ENCODE measurements around the gene ASIC1. TPM values are rescaled to one million over a fixed set of nuclear protein-coding genes. Genes with fewer than 3 reads are reported as not detected.
A peak's percentile ranks its signal among the peaks of the same experiment; 100 is the strongest.

Gene ASIC1
- polyA plus RNA-seq, 1 donor = 9.5 TPM

DNA sequence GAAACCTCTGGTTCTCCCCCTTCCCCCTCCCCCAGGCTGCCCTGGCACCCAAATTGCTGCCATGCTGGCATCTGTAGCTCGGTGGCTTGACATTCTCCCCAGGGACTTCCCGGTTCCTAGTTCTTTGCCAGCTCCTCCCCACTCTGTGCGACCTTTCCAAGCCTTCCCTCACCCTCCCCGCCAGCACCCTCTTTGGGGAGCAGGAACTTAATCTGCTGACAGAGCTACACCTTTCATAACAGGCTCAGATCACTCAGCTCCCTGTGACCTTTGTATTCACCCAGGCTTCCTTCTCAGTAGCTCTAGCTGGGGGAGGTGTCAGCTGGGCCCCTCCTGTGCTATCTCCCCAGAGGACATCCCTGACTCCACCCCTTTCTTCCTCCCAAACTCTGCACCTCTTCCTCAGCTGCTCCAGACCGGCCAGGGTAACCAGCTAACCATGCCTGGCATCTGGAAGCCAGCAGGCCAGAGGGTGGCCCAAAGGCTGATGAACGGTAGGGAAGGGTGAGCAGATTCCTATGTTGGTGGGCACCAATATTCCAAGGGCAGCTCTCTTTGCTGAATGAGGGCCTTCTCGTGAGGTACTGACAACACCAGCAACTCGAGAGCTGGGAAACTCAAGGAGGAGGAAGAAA is 52.8 kb downstream of the ASIC1 start:
- DNase-seq = no peak

DNA sequence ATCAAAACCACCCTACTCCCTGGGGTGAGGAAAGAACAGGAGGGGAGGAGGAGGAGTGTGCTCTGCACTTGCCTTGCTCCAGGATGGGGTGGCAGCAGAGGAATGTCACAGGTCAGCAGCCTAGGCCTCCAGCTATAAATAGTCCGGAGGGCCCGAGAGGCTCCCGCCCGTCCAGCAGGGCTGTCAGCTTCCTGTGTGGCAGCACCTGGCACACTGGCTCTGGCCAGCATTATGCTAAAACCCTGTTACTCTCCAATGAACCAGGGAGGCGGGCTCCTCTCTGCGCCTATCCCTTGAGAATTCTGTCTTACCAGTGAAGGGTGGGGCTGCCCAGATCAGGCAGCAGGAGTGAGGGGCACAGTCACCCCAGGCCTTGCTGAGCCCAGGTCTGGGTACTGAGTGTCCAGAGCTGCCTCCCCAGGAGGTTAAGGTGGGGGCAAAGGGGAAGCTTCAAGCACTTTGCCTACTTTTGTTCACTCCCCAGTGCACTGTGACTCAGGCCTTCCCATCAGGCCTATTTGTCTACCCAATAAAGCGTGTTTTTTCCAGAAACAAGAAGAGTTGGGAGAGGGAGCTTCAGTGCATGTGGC is 53.5 kb downstream of the ASIC1 start:
- peak; percentile 35 for DNase-seq

DNA sequence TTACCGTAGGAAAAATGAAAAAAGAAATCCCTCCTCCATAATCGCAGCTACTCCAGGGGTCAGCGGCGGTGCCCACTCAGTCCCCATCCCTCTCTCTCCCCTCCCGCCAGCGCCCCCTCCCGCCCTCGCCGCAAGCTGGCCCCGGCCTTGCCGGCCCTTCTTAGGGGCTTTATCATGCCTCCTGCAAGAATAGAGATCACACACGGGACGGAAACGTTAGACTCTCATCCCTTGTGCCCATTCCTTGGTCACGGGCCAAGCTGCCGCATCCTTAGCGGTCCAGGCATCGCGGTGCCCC is 53.9 kb downstream of the ASIC1 start:
- no peak for DNase-seq

DNA sequence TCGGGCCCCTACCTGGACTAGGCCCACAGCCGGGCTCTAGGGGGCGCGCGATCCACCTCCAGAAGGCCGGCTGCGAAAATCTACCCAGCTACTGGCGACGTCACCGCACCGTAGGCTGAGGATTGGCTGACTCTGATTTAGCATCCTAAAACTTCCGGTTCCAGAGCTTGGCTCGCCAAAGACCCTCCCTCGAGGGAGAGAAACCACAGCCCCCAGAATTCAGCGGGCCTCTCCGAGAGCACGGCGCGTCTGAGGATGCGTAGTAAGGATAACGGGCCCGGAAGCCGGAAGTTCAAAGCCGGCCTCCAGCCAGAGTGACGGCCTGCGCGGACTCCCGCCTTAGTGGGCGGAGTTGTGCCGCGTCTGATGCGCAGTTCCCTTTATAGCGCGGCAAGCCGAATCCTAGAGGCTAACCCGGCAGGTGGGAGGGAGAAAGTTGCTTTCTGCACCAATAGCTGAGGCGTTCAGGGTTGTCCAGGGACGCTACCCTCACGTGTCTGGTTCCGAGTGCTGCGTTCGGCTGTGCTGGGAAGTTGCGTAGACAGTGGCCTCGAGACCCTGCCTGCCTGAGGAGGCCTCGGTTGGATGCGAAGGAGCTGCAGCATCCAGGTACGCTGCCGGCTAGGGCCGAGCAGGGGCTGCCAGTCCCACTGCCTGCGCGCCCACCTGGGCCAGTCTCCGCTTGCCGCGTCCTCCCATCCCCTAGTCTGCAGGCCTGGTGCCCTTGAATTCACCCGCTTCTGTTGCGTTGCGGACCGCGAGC is 54.5 kb downstream of the ASIC1 start, which contains the start of gene COX14:
Gene COX14, plus strand, starts transcription at position 544 of the 763 bp plus-strand sequence. CDS start 7,808 bp downstream, outside the sequence.
- DNase-seq = peak; percentile 100

DNA sequence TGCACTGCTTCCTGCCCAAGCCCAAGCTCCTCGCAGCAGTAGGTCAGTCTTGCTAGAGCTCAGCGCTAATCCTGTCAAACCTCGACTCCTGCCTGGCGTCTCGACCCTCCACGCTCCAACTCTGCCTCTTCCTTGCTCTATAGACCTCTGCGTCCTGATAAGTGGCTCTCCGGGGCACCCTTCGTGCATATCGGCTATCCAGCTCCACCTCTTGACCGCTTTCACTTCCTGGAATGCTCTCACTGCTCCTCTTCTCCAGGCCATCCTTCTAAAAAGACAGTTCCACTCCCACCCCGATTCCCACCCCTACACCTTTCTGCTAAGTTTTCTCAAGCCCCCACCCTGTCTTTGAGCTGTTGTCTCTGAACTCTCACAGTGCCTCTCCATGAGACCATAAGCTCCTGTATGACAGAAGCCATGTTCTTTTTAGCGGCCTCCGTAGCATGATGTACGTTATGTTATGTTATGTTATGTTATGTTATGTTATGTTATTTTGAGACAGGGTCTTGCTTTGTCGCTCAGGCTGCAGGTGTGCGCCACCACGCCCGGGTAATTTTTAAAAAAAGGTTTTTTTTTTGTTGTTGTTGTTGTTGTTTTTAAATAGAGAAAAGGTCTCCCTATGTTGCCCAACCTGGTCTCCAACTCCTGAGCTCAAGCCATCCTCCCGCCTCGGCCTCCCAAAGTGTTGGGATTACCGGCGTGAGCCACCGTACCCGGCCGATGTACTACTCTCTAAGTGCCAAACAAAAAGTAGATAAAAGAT is 55.2 kb downstream of the ASIC1 start:
- no peak for DNase-seq

DNA sequence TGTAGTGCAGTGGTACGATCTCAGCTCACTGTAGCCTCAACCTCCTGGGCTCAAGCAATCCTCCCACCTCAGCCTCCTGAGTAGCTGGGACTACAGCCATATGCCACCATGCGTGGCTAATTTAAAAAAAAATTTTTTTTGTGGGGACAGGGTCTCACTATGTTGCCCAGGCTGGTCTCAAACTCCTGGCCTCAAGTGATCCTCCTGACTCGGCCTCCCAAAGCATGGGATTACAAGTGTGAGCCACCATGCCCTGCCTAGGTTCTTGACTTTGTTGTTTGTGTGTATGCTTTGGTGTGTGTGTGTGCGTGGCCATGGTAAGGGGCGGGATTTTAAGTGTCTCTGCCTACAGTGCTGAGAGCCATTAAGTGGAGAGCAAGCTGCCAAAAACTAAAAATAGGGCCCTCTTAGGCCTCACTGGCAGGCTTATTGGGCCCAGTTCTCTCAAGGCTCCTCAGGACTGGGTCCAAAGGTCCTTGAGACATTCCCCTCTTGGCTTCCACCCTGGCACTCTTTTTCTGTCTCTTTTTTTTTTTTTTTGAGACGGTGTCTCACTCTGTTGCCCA is 59.7 kb downstream of the ASIC1 start:
- no peak for DNase-seq

DNA sequence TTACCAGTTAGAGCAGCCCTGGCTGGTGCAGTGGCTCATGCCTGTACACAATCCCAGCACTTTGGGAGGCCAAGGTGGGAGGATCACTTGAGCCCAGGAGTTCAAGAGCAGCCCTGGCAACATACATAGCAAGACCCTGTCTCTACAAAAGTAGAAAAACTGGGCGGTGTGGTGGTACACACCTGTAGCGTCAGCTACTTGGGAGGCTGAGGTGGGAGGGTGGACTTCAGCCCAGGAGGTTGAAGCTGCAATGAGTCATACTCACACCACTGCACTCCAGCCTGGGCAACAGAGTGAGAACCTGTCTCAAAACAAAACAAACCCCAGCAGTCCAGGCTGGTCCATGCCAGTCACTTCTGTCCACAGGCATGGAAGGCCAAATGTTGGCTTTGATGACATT is 62.0 kb downstream of the ASIC1 start:
- no peak for DNase-seq

DNA sequence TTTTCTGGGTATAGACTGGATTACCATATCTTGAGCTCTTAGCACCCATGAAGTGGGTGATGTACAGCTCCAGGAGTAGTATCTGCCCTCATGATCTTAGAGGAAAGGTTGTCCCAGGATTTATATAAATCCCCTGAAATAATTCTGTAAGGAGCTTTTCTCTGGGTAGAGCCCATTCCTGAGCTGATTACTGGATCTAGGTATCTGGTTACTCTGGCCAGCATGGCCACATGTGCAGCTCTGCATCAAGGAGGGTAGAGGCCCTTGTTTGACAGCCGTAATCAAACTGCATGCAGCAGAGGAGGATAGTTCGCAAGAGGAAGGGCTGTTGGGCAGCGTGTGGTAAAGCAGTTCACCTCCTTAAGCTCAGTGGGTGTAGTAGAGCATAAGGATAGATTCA is 63.1 kb downstream of the ASIC1 start:
- no peak for DNase-seq

DNA sequence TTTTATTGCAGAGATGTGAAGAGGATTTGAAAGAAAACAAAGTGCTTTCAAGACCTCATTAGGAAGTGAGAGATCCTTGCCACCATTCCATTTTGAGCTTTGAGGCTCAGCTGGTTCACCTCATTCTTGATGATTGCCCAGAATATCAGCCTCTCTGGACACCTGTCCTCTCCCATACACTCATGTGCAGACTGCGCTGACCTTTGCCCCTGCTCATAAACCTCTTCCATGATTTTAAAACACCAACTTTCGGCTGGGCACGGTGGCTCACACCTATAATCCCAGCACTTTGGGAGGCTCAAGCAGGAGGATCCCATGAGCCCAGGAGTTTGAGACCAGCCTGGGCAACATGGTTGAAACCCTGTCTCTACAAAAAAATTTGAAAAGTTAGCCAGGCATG is 63.6 kb downstream of the ASIC1 start:
- no peak for DNase-seq

DNA sequence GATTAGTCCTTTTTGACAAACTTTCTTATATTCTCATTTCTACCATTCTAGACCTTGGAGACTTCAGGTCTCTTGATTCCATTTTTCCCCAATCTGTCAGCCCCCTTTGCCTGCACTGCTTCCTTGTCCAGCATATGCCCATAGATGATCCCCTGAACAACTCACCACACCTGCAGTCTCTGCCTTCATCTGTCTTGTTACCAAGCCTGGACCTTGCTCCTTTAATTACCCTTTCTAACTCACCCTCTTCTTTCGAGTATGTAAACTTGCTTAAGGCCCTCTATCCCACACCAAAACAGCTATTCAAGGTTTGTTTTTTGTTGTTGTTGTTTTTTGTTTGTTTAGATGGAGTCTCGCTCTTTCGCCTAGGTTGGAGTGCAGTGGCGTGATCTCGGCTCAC is 64.2 kb downstream of the ASIC1 start:
- no peak for DNase-seq

DNA sequence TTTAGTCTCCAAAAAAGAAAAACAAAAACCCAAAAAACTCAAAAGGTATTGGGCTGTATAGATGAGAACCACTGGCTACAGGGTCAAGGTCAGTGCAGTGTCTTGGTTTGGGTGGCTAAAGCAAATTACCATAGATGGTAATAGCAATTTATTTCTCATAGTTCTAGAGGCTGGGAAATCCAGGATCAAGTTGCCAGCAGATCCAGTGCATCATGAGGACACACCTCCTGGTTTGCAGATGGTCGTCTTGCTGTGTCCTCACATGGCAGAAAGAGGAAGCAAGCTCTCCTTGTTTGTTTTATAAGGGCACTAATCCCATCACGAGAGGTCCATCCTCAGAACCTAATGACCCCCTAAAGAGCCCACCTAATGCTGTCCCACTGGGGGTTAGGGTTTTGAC is 65.8 kb downstream of the ASIC1 start:
- no peak for DNase-seq

DNA sequence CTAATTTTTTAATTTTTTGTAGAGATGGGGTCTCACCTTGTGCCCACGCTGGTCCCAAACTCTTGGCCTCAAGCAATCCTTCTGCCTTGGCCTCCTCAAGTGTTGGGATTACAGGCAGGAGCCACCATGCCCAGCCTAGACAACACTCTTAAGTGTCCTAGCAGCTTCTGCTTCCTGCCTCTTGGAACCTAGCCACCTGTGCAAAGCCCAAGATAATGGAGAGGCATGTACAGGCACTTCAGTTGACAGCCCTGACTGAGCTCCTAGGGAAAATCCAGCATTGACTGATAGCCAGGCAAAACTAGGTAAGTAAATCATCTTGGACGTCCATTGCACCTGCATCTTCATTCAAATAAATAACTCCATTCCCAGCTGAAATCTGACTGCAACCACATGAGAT is 70.2 kb downstream of the ASIC1 start:
- no peak for DNase-seq

DNA sequence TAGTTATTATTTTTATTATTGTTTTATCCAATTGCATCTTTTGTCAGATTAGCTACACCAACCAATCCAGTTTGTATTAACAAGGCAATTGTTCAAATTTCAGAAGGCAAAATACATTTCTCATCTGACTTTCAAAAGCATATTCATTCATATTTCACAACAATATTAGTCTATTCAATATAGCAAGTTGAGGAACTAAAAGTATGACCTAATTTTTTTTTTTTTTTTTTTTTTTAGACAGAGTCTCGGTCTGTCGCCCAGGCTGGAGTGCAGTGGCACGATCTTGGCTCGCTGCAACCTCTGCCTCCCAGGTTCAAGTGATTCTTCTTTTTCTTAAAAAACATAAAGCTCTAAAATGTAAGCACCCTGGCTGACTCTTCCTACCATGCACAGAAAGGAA is 71.9 kb downstream of the ASIC1 start:
- no peak for DNase-seq

DNA sequence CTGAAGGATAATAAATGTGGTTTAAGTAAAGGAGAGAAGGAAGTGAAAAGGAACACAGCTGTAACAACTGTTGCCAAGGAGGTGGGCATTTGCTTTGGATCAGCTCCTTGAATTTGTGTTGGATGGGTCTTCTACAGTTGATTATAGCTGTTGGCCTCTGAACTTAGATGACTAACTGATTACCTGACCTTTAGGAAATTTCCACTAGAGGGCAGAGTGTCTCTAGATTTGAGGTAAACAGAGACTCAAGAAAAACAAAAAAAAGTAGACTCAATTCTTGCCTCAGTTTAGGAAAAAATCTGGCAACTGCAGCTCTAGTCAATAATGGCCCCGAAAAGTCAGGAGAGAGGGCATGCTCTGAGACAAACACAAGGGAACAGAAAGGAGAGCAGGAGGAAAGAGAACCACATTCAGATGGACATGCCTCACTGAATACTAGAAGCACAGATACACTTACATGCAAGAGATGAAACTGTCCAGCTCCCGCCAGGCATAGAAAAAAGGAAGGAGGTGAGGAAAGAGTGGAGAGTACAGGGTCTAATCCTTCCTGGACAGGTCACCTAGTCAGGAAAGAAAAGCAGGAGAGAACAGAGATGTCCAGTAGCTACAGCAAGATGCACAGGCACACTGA is 75.2 kb downstream of the ASIC1 start:
- DNase-seq = peak; percentile 32

Other genes starting within 250 kb of the ASIC1 start
- gene NCKAP5L, start 229.2 kb upstream of the ASIC1 start, polyA plus RNA-seq (ENCODE audit: insufficient read length) = 56.8 TPM
- gene BCDIN3D, start 214.5 kb upstream of the ASIC1 start, polyA plus RNA-seq (ENCODE audit: insufficient read length) = 5.3 TPM
- gene FAIM2, start 153.7 kb upstream of the ASIC1 start, polyA plus RNA-seq (ENCODE audit: insufficient read length) = 10.3 TPM
- not detected for gene AQP2, start 106.9 kb upstream of the ASIC1 start, polyA plus RNA-seq (ENCODE audit: insufficient read length)
- 0.22 TPM for gene AQP5, start 95.7 kb upstream of the ASIC1 start, polyA plus RNA-seq (ENCODE audit: insufficient read length)
- 0.09 TPM for gene AQP6, start 84.6 kb upstream of the ASIC1 start, polyA plus RNA-seq (ENCODE audit: insufficient read length)
- 22.4 TPM for gene RACGAP1, start 32.1 kb upstream of the ASIC1 start, polyA plus RNA-seq (ENCODE audit: insufficient read length)
- gene SMARCD1, start 27.7 kb downstream of the ASIC1 start, polyA plus RNA-seq (ENCODE audit: insufficient read length) = 60.4 TPM
- 81.1 TPM for gene GPD1, start 46.4 kb downstream of the ASIC1 start, polyA plus RNA-seq (ENCODE audit: insufficient read length)
- 39.0 TPM for gene COX14, start 54.6 kb downstream of the ASIC1 start, polyA plus RNA-seq (ENCODE audit: insufficient read length)
- gene CERS5, start 109.8 kb downstream of the ASIC1 start, polyA plus RNA-seq (ENCODE audit: insufficient read length) = 49.0 TPM
- gene LIMA1, start 225.9 kb downstream of the ASIC1 start, polyA plus RNA-seq (ENCODE audit: insufficient read length) = 123 TPM

Data from hindlimb muscle (tissue), 1 donor.